Pons (tissue), 1 donor: ENCODE results near the gene METTL9.
"Not testable (repeated sequence)": the region's sequence is repeated elsewhere in the genome, so short reads cannot be mapped to it uniquely, and the experiment has no call there.

ENCODE experiments used
- DNase-seq: peaks from one replicate; pipeline ENCODE4 v3.0.0-alpha.2; 2016; ENCODE audit warnings: low spot score

The METTL9 gene

DNA sequence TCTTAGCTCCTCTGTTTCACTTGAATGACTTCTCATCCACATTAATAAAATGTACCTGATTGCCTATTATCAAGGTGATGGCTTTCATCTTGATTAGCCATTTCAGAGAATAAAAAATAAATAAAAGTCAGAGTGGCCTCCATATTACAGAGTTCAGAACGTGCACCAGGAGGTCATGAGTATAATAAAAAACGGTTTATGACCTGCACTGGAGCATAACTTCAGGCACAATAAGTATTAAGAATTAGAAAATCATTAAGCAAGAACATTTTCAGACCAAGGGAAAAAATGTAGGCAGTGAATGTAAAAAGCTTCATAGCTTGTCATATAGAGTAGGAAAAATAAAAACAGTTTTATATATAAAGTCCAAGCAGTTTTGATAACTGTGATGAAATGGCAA lies 11.4 kb downstream of the METTL9 start:
- DNase-seq = no peak

DNA sequence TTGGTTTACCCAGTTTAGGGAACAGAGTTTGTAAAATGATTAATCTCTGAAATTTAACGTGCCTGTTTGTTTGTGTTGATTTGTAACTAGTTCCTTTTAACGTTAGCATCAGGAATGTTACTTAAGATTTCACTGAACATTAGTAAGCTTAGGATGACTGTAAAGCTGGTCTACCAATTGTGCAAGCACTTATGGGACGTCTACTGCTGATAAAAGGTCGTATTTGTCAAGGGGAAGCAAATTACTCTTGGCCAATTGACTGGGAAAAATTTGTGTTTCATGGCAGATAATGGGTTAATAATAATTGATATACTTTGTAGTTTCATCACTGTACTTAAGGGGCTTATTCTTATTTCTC lies 11.8 kb downstream of the METTL9 start:
- DNase-seq = no peak

DNA sequence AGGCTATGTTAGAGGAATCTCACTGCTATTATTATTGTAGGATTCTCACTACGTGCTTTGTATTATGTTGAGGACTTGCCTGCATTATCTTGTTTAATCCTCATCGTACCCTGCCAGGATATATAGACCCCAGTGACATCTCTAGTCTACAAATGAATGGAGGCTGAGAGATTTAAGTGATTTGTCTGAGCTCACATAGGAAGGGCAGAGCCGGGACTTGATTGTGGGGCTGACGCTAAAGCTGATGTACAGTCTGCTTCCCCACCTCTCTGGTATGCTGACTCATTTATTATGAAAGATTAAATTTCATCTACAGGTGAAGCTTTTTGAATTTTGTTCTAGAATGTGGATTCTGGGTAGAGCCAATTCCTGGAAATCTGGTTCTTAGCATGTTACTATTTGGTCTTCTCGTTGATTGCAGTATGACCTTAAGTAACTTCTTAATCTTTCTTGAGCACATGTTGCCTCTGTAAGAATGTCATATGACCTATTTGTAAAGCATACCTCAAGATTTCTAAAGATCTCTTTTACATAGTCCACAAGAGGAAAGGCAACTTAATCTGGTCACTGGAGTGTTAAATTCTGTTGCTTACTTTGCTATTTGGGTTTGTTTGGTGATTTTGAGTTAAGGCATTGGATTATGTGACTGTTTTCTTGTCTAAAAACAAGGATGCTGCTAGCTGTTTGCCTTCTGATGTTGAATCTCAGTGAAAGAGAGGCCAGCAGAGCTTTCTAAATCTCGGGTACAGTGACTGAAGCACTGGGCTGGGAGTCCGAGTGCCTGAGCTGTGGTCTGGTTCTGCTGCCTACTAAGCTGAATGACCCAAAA lies 12.4 kb downstream of the METTL9 start:
- DNase-seq = no peak

DNA sequence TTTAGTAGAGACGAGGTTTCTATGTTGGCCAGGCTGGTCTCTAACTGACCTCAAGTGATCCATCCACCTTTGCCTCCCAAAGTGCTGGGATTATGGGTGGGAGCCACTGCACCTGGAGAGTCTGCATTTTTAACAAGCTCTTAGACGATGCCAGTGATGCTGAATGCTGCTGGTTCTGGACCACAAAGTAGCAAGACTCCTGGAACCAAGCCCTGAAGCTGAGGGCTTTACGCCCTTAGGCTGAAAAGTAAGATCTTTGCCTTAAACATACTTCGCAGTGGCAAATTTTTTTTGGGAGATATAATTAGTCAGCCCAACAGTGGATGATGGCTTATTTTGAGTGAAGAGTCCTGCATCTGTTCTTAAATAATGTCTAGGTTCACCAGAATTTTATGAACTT lies 14.0 kb downstream of the METTL9 start:
- DNase-seq = no peak

DNA sequence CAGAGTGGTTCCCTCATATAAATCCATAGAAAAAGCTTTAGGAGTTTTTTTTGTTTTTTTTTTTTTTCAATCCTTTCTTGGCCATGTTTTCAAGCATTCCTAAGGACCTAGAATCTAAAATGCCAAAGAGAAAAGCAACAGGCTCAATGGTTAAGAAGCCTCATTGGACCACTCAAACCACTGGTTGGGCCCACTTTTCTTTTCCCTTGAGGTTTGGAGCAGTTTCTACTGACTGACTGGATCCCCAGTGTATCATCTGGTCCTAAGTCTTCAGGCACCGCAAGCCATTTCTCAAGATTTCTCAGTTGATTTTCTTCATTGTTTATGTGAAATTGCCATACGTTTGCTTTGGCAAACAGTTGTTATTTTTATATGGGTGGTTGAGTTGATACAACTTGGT lies 14.4 kb downstream of the METTL9 start:
- no peak for DNase-seq

DNA sequence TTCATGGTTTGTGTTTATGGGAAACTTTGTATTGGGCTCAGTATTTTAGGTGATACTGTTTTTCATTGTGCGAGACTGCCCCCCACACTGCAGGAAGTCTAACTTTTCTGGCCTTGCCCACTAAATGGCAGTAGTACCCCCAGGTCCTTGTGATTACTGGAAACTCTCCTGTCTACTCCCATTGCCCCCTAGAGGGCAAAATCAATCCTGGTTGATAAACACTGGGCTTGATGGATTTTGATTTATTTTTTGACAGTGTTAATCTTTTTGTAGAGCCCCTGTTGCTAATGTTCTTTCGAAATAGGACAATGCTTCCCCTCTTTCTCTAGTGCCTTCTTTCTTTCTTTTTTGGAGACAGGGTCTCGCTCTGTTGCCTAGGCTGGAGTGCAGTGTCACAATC lies 15.5 kb downstream of the METTL9 start:
- DNase-seq = no peak

DNA sequence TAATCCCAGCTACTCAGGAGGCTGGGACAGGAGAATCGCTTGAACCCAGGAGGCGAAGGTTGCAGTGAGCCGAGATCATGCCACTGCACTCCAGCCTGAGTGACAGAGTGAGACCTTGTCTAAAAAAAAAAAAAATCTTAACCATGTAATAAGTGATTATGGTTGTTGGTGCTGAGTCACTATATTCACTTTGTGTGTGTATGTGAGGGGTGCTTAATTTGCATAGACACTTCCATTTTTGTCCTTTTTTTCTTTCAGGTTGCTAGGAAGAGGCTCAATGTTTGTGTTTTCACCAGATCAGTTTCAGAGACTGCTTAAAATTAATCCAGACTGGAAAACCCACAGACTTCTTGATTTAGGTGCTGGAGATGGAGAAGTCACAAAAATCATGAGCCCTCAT lies 18.2 kb downstream of the METTL9 start:
- DNase-seq = no peak

DNA sequence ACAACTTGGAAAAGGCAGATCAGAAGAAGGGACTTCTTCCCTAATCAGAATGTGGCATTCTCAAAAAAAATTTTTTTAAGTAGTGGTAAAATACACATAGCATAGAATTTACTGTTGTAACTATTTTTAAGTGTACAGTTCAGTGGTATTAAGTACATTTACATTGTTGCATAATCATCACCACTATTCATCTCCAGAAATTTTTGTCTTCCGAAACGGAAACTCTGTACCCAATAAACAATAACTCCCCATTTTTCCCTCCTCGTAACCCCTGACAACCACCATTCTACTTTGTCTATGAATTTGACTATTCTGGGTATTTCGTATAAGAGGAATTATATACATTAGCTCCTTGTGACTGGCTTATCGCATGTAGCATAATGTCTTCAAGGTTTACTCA lies 18.9 kb downstream of the METTL9 start:
- DNase-seq = no peak

DNA sequence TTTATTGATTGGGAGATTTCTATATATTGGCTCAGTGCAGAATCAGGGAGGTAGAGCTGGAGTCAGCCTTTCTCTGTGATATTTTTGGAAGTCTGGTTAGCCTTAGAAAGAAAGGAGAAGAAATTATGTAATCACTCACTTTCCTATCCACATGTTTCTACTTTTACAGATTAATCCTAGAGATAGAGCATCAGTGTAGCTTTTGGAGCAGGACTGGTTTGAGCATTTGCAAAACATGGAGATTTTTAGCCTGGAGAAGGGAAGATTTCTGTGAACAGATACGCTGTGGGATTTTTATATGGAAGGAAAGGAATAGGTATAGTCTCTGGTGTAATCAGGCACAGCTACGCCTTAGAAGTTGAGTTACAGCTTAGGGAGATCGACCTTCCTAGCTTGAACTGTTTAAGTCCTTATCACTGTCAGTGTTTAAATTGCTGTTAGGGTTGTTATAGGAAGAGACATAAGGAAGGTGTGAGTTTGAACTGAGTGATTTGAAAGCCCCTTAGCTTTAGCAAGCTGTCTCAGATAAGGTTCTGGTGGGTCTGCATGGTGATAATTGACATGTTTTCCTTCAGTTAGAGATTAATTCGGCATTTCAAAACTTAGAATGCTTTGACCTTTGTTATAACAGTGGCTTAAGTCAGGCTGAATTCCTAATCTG lies 20.5 kb downstream of the METTL9 start:
- no peak for DNase-seq

DNA sequence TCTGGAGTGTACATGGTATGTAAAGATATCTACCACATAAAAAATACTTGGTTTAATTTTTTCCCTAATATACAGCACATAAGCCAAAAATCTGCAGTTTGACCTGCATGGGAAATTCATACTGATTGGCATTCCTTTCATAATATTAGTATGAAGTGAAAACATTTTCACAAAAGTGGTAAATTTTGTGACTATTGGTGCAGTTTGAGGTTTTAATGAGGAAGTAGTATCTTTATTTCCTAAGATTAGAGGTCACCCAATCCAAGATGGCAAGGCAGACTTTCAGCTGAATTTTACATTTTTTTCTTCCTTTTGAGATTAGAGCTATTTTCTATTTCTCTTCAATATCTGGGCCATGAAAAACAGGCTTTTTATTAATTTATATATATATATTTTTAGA lies 21.2 kb downstream of the METTL9 start:
- no peak for DNase-seq

DNA sequence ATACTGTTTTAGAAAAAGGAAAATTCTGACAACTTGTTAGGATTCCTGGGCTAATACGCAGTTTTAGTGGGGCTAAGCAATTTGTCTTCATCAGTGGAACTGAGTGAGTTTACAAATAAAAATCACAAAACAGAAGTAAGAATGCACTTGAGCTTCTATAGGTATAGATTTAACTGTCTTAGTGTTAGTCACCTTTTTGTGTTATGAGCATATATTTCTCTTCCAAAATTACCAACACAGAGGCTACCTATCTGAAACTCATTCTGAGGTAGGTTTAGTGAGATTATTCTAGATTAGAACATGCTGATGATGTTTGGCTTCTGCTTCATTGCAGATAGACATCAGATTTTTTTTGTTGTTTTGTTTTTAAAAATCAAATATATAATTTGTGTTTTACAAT lies 23.2 kb downstream of the METTL9 start:
- no peak for DNase-seq

DNA sequence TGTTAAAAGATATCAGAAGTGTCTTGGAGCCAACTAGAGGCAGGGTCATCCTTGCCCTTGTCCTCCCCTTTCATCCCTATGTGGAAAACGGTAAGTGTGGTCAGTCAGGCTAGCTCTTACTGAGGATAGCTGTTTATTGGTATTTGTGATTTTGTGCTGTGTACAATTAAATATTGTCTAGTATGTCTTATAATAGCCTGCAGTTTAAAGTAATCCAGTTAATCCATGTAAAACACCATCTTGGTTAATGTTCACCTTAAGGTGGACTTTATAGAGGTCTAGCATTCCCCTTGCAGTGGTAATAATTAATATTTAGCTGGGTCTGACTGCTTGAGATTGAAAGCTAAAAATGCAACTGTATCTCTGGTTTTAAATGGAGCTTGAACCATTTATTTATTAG lies 25.6 kb downstream of the METTL9 start:
- no peak for DNase-seq

DNA sequence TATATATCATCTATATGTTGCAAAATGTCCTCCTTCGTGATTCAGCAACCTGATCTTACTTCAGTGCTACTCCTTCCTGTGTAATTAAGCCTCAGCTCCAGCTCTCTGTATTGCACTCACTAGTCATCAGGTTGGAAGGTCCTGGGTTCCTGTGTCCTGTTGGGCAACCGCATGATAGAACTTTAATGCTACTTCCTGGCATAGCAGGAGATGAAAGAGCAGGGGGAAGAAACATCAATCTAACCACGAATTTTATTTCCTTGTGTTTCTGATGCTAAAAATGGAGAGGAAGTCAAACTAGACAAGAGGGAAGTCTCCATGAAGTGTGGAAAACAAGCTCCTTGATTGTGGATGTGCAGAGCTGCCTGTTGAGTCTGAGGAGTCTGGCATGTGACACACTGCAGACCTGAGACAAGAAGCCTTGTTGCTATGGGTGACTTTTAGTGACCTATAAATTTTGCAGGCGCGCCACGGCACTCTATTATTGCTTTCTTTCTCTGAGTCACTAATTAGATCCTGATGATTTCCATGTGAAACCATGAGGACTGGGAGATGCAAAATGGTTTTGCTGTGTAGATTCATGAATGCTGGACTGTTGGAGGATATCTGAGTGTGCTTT lies 27.4 kb downstream of the METTL9 start:
- peak; percentile 68 for DNase-seq

DNA sequence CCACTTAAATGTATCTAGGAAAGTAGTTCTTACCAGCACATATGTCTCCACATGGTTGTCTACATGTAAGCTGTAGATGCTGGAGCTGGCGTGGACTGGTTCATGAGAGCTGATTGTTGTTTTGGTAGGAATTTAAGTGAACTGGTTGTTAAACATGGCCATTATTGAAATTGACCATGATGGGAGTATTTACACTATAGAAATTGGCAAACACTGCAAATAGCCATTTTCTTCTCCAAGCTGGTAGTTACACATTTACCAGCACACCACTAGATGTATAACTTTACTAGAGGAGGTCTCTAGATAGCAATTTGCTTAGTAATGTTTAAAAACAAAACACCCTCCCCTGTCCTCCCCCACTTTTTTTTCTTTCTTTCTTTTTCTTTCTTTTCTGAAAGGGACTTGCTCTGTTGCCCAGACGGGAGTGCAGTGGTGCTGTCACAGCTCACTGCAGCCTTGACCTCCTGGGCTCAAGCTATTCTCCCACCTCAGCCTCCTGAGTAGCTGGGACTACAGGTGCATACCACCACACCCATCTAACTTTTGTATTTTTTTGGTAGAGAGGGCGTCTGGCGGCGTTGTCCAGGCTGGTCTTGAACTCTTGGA lies 28.8 kb downstream of the METTL9 start:
- no peak for DNase-seq

DNA sequence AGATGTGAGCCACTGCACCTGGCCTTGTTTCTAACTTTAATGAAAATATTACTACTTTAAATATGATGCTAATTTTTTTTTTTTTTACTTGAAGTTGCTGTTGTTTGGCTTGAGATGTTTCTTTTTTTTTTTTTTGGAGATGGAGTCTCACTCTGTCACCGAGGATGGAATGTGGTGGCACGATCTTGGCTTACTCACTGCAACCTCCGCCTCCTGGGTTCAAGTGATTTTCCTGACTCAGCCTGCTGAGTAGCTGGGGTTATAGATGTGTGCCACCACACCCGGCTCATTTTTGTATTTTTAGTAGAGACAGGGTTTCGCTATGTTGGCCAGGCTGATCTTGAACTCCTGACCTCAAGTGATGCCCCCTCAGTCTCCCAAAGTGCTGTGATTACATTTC lies 29.4 kb downstream of the METTL9 start:
- no peak for DNase-seq

DNA sequence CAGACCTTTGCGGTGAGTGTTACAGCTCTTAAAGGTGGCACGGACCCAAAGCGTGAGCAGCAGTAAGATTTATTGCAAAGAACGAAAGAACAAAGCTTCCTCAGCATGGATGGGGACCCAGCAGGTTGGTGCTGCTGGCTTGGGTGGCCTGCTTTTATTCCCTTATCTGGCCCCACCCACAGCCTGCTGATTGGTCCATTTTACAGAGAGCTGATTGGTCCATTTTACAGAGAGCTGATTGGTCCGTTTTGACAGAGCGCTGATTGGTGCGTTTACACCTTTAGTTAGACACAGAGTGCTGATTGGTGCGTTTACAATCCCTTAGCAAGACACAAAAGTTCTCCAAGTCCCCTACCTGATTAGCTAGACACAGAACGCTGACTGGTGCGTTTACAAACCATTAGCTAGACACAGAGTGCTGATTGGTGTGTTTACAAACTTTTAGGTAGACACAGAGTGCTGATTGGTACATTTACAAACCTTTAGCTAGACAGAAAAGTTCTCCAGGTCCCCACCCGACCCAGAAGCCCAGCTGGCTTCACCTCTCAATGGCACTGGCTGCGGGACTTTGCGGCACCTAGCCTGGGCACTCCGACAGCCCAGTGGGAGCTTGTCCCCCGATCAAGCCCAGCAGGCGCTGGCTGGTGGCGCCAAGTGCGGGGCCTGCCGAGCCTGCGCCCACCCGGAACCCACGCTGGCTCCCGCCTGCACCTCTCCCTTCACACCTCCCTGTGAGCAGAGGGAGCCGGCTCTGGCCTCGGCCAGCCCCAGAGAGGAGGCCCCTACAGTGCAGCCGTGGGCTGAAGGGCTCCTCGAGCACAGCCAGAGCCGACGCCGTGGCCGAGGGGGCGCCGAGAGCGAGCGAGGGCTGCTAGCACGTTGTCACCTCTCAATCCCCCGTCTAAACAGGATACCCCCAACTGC lies 30.5 kb downstream of the METTL9 start:
- not testable (repeated sequence) for DNase-seq

DNA sequence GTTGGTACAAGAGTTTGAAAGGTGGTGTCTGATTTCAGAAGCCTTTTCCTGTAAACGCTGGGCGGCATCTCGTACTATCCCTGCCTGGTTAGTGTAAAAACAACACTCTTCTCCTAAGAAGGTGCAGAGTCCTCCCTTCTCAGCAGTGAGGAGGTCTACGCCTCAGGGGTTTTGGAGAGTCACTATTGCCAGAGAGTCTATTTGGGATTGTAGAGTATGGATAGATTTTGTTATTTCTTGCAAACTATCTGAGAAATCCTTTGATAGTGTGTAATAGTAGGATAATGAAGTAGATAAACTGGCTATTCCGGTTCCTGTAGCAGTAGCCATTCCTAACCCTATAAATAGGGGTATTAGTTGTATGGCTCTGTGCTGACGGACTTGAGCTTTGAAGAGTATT lies 31.5 kb downstream of the METTL9 start:
- DNase-seq = not testable (repeated sequence)

DNA sequence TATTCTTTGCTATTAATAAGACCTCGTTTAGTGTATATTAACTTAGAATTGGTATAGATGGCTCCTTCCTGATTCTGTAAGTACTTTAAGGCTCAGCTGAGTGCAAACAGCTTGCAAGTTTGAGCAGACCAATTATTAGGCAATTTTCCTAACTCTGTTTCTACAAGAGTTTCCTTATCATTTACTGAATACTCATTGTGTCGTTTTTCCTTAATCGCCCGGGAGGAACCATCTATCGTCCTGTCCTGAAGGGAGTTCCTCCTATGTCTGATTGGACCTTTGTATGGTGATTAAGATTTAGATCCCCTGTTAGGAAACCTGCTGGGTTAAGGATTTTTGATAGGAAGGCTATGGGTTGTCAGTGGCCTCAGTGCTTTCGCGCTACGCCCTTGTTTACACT lies 32.0 kb downstream of the METTL9 start:
- not testable (repeated sequence) for DNase-seq

DNA sequence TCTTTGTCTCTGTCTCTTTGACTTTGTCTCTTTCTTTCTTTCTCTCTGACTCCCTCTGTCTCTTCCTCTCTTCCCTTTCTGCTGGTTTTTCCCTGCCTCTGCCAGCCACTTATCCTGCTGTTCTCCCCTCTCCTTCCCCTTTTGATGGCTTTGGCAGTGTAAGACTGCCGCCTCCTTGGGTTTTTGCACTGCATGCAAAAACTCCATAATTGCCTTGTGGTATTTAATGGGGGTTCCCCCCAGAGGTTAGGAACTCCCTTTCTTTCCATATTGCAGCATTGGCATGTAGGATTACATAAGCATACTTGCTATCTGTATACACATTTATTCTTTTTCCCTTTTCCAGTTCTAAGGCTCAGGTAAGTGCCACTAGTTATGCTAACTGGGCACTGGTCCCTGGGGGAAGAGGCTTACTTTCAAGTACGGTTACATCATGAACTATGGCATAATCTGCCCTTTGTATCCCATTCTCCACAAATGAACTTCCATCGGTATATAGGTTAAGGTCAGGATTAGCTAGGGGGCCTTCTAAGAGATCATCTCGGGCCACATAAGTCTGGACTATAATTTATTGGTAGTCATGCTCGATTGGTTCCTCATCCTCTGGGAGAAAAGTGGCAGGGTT lies 32.7 kb downstream of the METTL9 start:
- DNase-seq = not testable (repeated sequence)

DNA sequence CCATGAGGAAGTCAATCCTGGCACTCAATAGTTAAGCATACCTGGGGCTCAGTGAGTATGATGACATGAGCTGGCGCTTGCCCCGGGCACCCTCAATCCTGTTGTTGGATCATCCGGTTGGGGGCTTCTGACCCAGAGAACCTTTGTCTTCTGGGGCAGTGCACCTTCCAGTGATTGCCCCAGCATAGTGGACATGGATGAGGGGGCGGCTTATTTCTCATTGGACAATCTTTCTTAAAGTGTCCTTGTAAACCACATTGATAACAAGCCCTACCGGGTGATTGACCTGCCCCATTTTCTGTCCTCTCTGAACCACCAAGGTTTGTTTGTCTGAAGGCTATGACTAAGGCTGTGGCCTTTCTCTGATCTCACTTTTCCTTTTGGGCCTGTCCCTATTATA lies 34.8 kb downstream of the METTL9 start:
- no peak for DNase-seq

DNA sequence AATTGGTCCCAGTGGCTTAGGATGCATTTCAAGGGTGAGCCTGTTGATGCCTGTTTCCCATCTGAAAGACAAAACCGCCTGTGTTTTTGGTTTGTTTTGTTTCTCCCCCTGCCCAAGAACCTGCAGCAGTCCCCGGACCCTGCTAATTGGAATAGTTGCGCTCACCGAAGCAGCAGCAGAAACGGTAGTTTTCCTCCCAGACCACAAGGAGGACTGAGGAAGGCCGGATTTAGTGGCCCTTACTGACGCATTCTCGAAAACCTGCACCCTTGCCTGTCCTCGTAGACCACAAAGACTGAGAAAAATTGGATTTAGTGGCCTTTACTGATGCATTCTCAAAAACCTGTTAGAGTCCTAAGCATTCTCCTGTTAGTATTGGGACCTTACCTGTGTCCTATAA lies 36.3 kb downstream of the METTL9 start:
- DNase-seq = not testable (repeated sequence)
